Superior temporal gyrus (tissue), 1 donor: ENCODE data around the gene ATF3.
"Not testable (repeated sequence)": the region's sequence is repeated elsewhere in the genome, so short reads cannot be mapped to it uniquely, and the experiment has no call there.

Experiments used
- DNase-seq: peaks from one replicate; pipeline ENCODE4 v3.0.0-alpha.2; 2016; ENCODE audit errors: extremely low spot score

Gene ATF3

DNA sequence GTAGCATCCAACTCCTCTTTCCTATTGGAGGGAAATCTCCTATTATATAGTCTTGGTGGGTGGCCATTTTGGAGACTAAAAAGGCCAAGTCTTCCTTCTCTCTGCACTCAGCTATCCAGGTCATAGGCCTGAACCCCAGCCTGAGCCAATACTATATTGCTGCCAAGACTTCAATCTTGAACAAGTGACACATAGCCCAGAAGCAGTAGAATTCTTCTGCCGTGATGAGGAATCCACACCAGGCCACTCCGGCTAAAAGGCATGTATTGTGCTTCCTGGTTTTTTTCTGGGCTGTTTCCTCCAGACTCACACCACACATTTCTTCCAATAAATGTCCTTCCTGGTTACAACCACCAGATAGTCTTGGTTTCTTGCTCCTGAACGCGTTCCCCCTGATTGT is 43.0 kb downstream of the ATF3 start:
- DNase-seq: no peak

- DNase-seq: no peak
These were observed 43.4 kb downstream of the ATF3 start for GRCh38 chr1:212651977-212652376.

GRCh38 chr1:212652609-212653008 is 44.0 kb downstream of the ATF3 start:
- no peak for DNase-seq

DNA sequence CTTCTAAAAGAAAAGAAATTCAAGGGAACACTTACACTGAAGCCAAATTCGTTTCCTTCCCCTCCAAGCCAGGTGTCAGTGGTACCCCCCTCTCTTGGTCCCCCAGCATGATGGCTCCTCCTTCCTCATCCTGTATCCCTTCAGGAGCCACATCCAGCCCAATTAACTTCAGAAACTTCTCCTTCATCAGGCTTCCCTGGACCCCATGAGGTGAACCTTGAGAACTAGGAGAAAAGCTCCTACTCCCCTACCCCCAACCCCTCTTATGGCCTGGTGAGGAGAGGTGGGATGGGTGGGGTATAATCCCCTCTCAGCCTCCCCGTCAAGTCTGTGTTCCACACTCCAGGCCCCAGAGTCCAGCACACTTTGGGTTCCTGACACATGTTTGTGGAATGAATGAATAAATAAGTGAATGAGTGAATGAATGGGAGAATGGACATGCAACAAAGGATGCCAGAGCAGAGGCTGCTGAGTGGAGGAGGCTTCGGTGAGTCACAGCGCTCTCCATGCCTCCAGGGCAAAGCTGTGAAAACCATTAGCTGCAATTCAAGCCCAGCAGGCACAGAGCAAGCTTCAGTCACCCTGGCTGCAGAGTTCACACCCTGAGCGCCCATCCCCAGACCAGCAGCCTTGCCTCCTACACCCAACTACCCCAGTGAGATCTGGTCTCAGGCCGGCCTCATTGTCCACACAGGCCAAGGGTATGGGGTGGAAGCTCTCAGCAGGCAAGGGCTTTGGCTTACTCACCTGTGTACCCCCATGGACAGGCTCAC is 47.3 kb downstream of the ATF3 start:
- DNase-seq: no peak

- DNase-seq: no peak
These were observed 48.2 kb downstream of the ATF3 start for GRCh38 chr1:212656730-212657129.

DNA sequence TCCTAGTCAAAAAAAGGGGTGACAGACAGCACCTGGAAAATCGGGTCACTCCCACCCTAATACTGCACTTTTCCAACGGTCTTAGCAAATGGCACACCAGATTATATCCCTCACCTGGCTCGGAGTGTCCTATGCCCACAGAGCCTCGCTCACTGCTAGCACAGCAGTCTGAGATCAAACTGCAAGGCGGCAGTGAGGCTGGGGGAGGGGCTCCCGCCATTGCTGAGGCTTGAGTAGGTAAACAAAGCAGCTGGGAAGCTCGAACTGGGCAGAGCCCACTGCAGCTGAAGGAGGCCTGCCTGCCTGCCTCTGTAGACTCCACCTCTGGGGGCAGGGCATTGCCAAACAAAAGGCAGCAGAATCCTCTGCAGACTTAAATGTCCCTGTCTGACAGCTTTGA is 49.7 kb downstream of the ATF3 start:
- DNase-seq: not testable (repeated sequence)

- DNase-seq: no peak
These were observed 56.0 kb downstream of the ATF3 start for GRCh38 chr1:212664409-212665199.

DNA sequence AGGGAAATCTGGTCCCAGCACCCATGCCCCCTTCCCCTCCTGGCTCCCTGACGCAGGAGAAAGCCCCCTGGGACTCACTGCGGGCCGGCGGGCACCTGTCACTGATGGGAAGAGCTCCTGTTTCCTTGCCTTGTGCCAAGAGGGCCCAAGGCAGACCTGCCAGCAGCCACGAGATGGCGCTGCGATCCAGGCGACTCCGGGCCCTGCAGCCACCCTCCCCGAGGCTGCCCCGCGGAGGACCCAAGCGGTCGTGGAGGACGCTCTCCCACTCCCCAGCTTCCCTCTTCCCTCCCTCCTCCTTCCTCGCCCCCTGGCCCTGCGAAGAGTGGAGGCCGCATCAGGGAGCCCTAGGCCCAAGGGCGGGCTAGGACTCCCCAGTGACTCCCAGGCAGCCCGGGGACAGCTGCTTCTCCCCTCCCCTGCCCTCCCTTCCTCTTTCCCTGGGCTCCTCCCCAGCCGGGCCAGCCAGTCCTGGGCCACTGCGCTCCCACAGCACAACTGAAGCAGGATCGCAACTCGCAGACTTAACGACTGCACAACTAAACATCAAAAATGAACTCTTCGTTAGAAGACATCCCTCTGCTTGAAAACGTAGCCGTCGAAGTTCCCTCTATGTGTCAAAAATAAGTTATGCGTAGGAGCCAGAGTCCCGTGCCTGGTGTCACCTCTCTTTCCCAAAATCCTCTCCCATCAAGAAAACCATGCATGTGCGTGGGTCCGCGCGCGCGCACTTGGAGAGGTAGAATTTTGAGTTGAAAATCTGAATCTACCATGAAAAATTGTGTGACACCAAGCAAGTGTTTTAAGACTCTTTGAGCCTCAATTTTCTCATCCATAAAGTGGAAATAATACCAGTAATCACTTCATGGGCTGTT is 56.9 kb downstream of the ATF3 start:
- peak; percentile 77 for DNase-seq

- no peak for DNase-seq
These were observed 57.7 kb downstream of the ATF3 start for GRCh38 chr1:212666116-212666775.

GRCh38 chr1:212667223-212668139 is 58.9 kb downstream of the ATF3 start:
- peak; percentile 56 for DNase-seq

GRCh38 chr1:212668477-212668876 is 59.9 kb downstream of the ATF3 start:
- no peak for DNase-seq

DNA sequence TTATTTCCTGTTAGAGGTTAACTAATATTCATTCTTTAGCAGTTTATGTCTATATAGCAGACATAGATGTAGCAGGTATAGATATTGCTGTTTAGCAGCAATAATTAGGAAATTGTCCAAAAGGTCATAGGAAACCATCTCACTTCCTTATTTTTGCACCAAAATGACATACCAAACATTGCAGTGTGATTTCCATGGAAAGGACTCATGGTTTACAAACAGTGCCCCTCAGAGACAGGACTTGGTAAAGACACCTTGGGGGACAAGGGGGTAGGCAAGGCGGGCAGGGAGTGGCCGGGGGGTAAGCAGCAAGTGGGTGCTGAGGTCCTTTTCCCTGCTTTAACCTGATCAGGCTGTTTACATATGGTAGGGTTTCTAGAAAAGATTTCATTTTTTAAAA is 60.5 kb downstream of the ATF3 start:
- no peak for DNase-seq

DNA sequence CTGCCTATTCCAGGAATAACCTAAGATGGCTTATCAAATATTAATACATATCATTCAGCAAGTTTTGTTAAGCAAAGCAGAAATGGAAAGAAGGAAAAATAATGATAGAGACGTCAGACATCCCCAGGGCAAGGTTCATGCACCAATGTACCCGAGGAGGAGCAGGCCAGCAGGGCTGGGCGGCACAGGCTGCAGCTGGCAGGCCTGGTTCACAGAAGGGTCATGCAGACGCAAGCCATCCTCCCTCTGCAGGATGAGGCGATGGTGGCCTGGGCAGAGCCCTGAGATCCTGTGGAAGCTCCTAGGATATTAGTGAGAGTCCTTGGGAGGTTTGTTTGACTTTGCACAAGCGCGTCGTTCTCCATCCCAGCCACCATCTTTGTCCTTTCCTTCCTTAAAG is 61.0 kb downstream of the ATF3 start:
- no peak for DNase-seq

GRCh38 chr1:212670301-212670700 is 61.7 kb downstream of the ATF3 start:
- no peak for DNase-seq
